Measurements from ENCODE around the gene ECE2.

- TF ChIP-seq MAX (IDR thresholded peaks at IDR 0.05; ENCODE audit: low read depth) (no peak), USF2 (IDR thresholded peaks at IDR 0.05; ENCODE audit: borderline replicate concordance, low read depth, low read length) (no peak), NFIC (IDR thresholded peaks at IDR 0.05; ENCODE audit: borderline replicate concordance) (no peak), REST (IDR thresholded peaks at IDR 0.05; ENCODE audit: low read depth, low read length) (no peak), NRF1 (IDR thresholded peaks at IDR 0.05; ENCODE audit: low read depth, low read length) (no peak), RCOR1 (IDR thresholded peaks at IDR 0.05; ENCODE audit: low read length) (no peak), GABPA (IDR thresholded peaks at IDR 0.05; ENCODE audit: low read depth) (no peak), CTCF (IDR thresholded peaks at IDR 0.05) (no peak), EP300 (IDR thresholded peaks at IDR 0.05; ENCODE audit: borderline replicate concordance in 1 of 2, low read depth in 1 of 2, low read length in 1 of 2) (no peak), EZH2phosphoT487 (IDR thresholded peaks at IDR 0.05; ENCODE audit: borderline replicate concordance, low read depth) (no peak), RAD21 (IDR thresholded peaks at IDR 0.05; ENCODE audit: low read length) (no peak), GATA2 (CRISPR knock-in tag; IDR thresholded peaks at IDR 0.05) (no peak), RFX5 (IDR thresholded peaks at IDR 0.05; ENCODE audit: low read length) (no peak), JUND (IDR thresholded peaks at IDR 0.05) (no peak)
Observed at GRCh38 chr3:184337981-184338380, 62.2 kb downstream of the ECE2 start.

All from SK-N-SH (cell line).